PC-3 (cell line): Measurements from ENCODE around the gene IWS1.

Source experiments
- EZH2 ChIP-seq: fragments of 300-600 bp; sonication (generic); IDR thresholded peaks from one replicate; pipeline ENCODE4 v1.6.1; 2017; ENCODE audit warnings: antibody characterized with exemption, mild to moderate bottlenecking, low read length; ENCODE audit not compliant: unreplicated experiment
- EZH2phosphoT487 ChIP-seq: fragments of 300-600 bp; sonication (generic); IDR thresholded peaks from 2 replicates; pipeline ENCODE4 v1.6.1; 2018; ENCODE audit warnings: mild to moderate bottlenecking, antibody characterized with exemption, low read length, borderline replicate concordance
- TF ChIP-seq, protein P1 (sequence below): fragments of 300-600 bp; sonication (generic); conservative IDR thresholded peaks from 2 replicates; pipeline ENCODE4 v1.5.1; 2017; ENCODE audit warnings: antibody characterized with exemption, low read depth, mild to moderate bottlenecking, low read length

DNA sequence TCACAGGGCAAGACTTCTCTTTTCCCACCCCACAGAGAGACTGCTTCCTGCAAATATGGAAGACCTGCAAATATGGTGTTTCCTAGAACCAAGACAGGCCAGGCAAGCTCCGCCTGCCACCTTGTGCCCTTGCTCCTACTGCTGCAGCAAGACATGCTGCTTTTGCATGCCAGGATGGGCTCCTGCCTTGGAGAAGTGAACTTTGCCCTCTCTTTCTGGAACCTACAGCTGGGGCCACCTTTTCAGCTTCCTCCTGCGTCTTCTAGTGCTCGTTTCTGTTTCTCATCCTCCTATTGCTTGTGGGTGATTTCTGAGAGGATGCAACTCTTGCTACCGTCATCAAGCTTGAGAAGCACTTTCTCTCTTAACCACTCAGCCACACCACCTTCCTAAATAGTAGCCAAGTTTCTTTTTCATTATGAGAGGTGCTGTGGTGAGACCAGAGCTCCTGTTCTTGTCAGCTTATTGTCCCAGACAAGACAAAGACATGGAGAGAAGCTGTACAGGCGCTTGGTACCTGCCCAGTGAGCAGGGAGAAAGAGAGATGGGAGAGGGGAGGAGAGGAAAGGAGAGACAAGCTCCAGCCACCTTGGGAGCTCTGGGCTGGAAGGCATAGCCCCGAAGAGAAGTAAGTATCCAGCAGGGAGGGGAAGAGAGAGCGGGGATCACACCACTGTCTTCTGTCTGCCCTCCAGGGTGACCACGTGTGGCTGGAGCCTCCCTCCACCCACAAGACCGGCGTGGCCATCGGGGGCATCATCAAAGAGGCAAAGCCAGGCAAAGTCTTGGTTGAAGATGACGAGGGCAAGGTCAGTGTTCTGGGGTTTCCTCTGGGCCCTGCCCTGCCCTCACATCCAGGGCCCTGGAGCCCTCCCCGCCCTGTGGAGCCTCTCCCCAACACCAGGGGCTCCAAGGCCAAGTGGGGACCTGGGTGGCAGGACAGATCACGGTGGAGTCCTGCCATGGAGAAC is 37.5 kb upstream of the IWS1 start:
- TF ChIP-seq, protein P1, sequence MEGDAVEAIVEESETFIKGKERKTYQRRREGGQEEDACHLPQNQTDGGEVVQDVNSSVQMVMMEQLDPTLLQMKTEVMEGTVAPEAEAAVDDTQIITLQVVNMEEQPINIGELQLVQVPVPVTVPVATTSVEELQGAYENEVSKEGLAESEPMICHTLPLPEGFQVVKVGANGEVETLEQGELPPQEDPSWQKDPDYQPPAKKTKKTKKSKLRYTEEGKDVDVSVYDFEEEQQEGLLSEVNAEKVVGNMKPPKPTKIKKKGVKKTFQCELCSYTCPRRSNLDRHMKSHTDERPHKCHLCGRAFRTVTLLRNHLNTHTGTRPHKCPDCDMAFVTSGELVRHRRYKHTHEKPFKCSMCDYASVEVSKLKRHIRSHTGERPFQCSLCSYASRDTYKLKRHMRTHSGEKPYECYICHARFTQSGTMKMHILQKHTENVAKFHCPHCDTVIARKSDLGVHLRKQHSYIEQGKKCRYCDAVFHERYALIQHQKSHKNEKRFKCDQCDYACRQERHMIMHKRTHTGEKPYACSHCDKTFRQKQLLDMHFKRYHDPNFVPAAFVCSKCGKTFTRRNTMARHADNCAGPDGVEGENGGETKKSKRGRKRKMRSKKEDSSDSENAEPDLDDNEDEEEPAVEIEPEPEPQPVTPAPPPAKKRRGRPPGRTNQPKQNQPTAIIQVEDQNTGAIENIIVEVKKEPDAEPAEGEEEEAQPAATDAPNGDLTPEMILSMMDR: no peak
- TF ChIP-seq EZH2phosphoT487 (no peak), EZH2 (no peak)
